WTC11 (cell line): ENCODE measurements around the gene MSI2. TPM values are rescaled to one million over a fixed set of nuclear protein-coding genes. Genes with fewer than 3 reads are reported as not detected.

Source experiments
- ATAC-seq: fragments of 200-7000 bp; cut with Tn5 transposase; 2 replicates; pipeline ENCODE4 v1.10.0; 2021; ENCODE audit warnings: mild to moderate bottlenecking, moderate library complexity
- CTCF ChIA-PET: fragments of 300-600 bp; sonication (Branson Sonifier 250); formaldehyde crosslinking; loops from one replicate; lab custom pipeline; 2021; ENCODE audit warnings: antibody characterized with exemption; lab: Charles Lee
- POLR2A ChIA-PET: fragments of 350-600 bp; sonication (Branson Sonifier 250); formaldehyde crosslinking; loops from one replicate; lab custom pipeline; 2021; ENCODE audit warnings: antibody characterized with exemption; lab: Charles Lee
- DNase-seq: peaks from one replicate; pipeline ENCODE4 v3.0.0; 2021; ENCODE audit warnings: low spot score
- H3K27ac Mint-ChIP-seq: 2 replicates; pipeline ENCODE4 v1.8.0; 2021; ENCODE audit warnings: mixed read lengths
- H3K27me3 Mint-ChIP-seq: 2 replicates; pipeline ENCODE4 v1.8.0; 2021; ENCODE audit warnings: low read depth, mild to moderate bottlenecking, moderate library complexity, mixed read lengths
- H3K36me3 Mint-ChIP-seq: 2 replicates; pipeline ENCODE4 v1.8.0; 2021; ENCODE audit warnings: mixed read lengths
- H3K4me1 Mint-ChIP-seq: 2 replicates; pipeline ENCODE4 v1.8.0; 2022; ENCODE audit warnings: mixed read lengths
- H3K4me3 Mint-ChIP-seq: 2 replicates; pipeline ENCODE4 v1.8.0; 2021; ENCODE audit warnings: mild to moderate bottlenecking, moderate library complexity, mixed read lengths
- H3K9me3 Mint-ChIP-seq: 2 replicates; pipeline ENCODE4 v1.8.0; 2021; ENCODE audit warnings: mixed read lengths
- ATF1 ChIP-seq: sonication (generic); formaldehyde crosslinking; IDR thresholded peaks from 2 replicates; pipeline ENCODE4 v1.8.1; 2023; ENCODE audit warnings: mild to moderate bottlenecking, moderate library complexity, missing genetic modification reagents
- ATF2 ChIP-seq: sonication (generic); formaldehyde crosslinking; IDR thresholded peaks from 2 replicates; pipeline ENCODE4 v1.8.1; 2022; ENCODE audit warnings: low read depth, missing genetic modification reagents, borderline replicate concordance
- CREB1 ChIP-seq: sonication (generic); formaldehyde crosslinking; IDR thresholded peaks from 2 replicates; pipeline ENCODE4 v1.8.0; 2023; ENCODE audit warnings: mild to moderate bottlenecking, missing genetic modification reagents
- CREM ChIP-seq: sonication (generic); formaldehyde crosslinking; IDR thresholded peaks from 2 replicates; pipeline ENCODE4 v1.8.1; 2022; ENCODE audit warnings: mild to moderate bottlenecking, missing genetic modification reagents, moderate library complexity
- E2F4 ChIP-seq: sonication (generic); formaldehyde crosslinking; IDR thresholded peaks from 2 replicates; pipeline ENCODE4 v1.8.1; 2022; ENCODE audit warnings: low read depth, mild to moderate bottlenecking, moderate library complexity, missing genetic modification reagents, borderline replicate concordance
- E2F5 ChIP-seq: sonication (generic); formaldehyde crosslinking; IDR thresholded peaks from 2 replicates; pipeline ENCODE4 v1.8.1; 2022; ENCODE audit warnings: mild to moderate bottlenecking, moderate library complexity, missing genetic modification reagents
- ESRRA ChIP-seq: sonication (generic); formaldehyde crosslinking; IDR thresholded peaks from 2 replicates; pipeline ENCODE4 v1.8.1; 2022; ENCODE audit warnings: mild to moderate bottlenecking, missing genetic modification reagents, borderline replicate concordance
- FOXK1 ChIP-seq: sonication (generic); formaldehyde crosslinking; IDR thresholded peaks from 2 replicates; pipeline ENCODE4 v1.8.0; 2022; ENCODE audit warnings: mild to moderate bottlenecking, moderate library complexity, missing genetic modification reagents
- FOXP1 ChIP-seq: sonication (generic); formaldehyde crosslinking; IDR thresholded peaks from 2 replicates; pipeline ENCODE4 v1.8.0; 2022; ENCODE audit warnings: missing genetic modification reagents, mild to moderate bottlenecking, moderate library complexity, borderline replicate concordance
- KAT7 ChIP-seq: sonication (generic); formaldehyde crosslinking; IDR thresholded peaks from 2 replicates; pipeline ENCODE4 v1.8.1; 2023; ENCODE audit warnings: missing genetic modification reagents, mild to moderate bottlenecking, borderline replicate concordance
- NFATC4 ChIP-seq: fragments of 250-450 bp; sonication (Bioruptor Pico); IDR thresholded peaks from 2 replicates; pipeline ENCODE4 v1.9.0; 2021; ENCODE audit warnings: mild to moderate bottlenecking
- NR2C2 ChIP-seq: sonication (generic); formaldehyde crosslinking; IDR thresholded peaks from 2 replicates; pipeline ENCODE4 v1.8.0; 2022; ENCODE audit warnings: mild to moderate bottlenecking, missing genetic modification reagents
- RORB ChIP-seq: fragments of 250-450 bp; sonication (Bioruptor Pico); IDR thresholded peaks from 2 replicates; pipeline ENCODE4 v1.9.0; 2021; ENCODE audit warnings: mild to moderate bottlenecking
- STAT6 ChIP-seq: sonication (generic); formaldehyde crosslinking; conservative IDR thresholded peaks from 2 replicates; pipeline ENCODE4 v1.8.1; 2023; ENCODE audit warnings: mild to moderate bottlenecking, low read depth, missing genetic modification reagents, moderate library complexity
- USF1 ChIP-seq: sonication (generic); formaldehyde crosslinking; IDR thresholded peaks from 2 replicates; pipeline ENCODE4 v1.8.0; 2022; ENCODE audit warnings: mild to moderate bottlenecking, missing genetic modification reagents
- ZNF263 ChIP-seq: sonication (generic); formaldehyde crosslinking; IDR thresholded peaks from 2 replicates; pipeline ENCODE4 v1.8.1; 2022; ENCODE audit warnings: low read depth, mild to moderate bottlenecking, moderate library complexity, missing genetic modification reagents
- ZNF512 ChIP-seq: sonication (generic); formaldehyde crosslinking; IDR thresholded peaks from 2 replicates; pipeline ENCODE4 v1.8.1; 2022; ENCODE audit warnings: missing genetic modification reagents, borderline replicate concordance
- total RNA-seq: library from RNA; stranded (reverse); gene quantifications from 3 replicates; pipeline ENCODE4 v1.2.3, GENCODE V29; 2021
- TF ChIP-seq, protein P1 (sequence below): fragments of 250-450 bp; sonication (Bioruptor Pico); IDR thresholded peaks from 2 replicates; pipeline ENCODE4 v1.9.0; 2021; ENCODE audit warnings: mild to moderate bottlenecking
- TF ChIP-seq, protein P2 (sequence below): sonication (generic); formaldehyde crosslinking; IDR thresholded peaks from 2 replicates; pipeline ENCODE4 v1.8.0; 2022; ENCODE audit warnings: mild to moderate bottlenecking, missing genetic modification reagents

The MSI2 gene
- total RNA-seq, 1 experiment from 2014 or later, result 82.1 TPM

GRCh38 chr17:57566721-57567120 lies 310.4 kb downstream of the MSI2 start:
- Mint-ChIP-seq H3K27me3 (no peaks in the 10 kb centered on the region), H3K27ac (no peak overlapping the region), H3K36me3 (no peaks in the 10 kb centered on the region), H3K4me3 (no peak overlapping the region), H3K9me3 (no peaks in the 10 kb centered on the region), H3K4me1 (peaks cover 14% of the 10 kb centered on the region)
- no peak for DNase-seq
- ChIA-PET POLR2A (no interaction called here), CTCF (interaction anchor here (1.4 kb wide), 1 partner anchor 14 kb away, joined by 5 read pairs; no protein-coding TSS in a partner anchor)
- no peak for ATAC-seq
- TF ChIP-seq STAT6 (CRISPR knock-in tag) (no peak), FOXP1 (CRISPR knock-in tag) (no peak), ESRRA (CRISPR knock-in tag) (no peak), FOXK1 (CRISPR knock-in tag) (no peak), USF1 (CRISPR knock-in tag) (no peak), CREB1 (CRISPR knock-in tag) (no peak), NR2C2 (no peak), ATF1 (CRISPR knock-in tag) (no peak), ZNF263 (CRISPR knock-in tag) (no peak), RORB (CRISPR knock-in tag) (no peak), CREM (CRISPR knock-in tag) (no peak), ZNF512 (CRISPR knock-in tag) (no peak), KAT7 (CRISPR knock-in tag) (no peak)
- TF ChIP-seq, protein P1, sequence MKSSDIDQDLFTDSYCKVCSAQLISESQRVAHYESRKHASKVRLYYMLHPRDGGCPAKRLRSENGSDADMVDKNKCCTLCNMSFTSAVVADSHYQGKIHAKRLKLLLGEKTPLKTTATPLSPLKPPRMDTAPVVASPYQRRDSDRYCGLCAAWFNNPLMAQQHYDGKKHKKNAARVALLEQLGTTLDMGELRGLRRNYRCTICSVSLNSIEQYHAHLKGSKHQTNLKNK (CRISPR knock-in tag), result no peak
- TF ChIP-seq, protein P2, sequence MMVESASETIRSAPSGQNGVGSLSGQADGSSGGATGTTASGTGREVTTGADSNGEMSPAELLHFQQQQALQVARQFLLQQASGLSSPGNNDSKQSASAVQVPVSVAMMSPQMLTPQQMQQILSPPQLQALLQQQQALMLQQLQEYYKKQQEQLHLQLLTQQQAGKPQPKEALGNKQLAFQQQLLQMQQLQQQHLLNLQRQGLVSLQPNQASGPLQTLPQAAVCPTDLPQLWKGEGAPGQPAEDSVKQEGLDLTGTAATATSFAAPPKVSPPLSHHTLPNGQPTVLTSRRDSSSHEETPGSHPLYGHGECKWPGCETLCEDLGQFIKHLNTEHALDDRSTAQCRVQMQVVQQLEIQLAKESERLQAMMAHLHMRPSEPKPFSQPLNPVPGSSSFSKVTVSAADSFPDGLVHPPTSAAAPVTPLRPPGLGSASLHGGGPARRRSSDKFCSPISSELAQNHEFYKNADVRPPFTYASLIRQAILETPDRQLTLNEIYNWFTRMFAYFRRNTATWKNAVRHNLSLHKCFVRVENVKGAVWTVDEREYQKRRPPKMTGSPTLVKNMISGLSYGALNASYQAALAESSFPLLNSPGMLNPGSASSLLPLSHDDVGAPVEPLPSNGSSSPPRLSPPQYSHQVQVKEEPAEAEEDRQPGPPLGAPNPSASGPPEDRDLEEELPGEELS (CRISPR knock-in tag), result no peak

- peaks cover 14% of the 10 kb centered on the region for H3K4me1 Mint-ChIP-seq
- H3K27me3 Mint-ChIP-seq, result no peaks in the 10 kb centered on the region
- no peak overlapping the region for H3K27ac Mint-ChIP-seq
- DNase-seq (no peak), ATAC-seq (no peak)
- H3K4me3 Mint-ChIP-seq, result no peak overlapping the region
- H3K9me3 Mint-ChIP-seq, result no peaks in the 10 kb centered on the region
- no peak for TF ChIP-seq ATF2
- TF ChIP-seq KAT7 (CRISPR knock-in tag), result no peak
- no peak for TF ChIP-seq E2F4 (CRISPR knock-in tag)
- TF ChIP-seq E2F5 (CRISPR knock-in tag), result no peak
- TF ChIP-seq NFATC4 (CRISPR knock-in tag), result no peak
- no peaks in the 10 kb centered on the region for H3K36me3 Mint-ChIP-seq
- POLR2A ChIA-PET, result no interaction called here
- CTCF ChIA-PET, result no interaction called here
Measured at GRCh38 chr17:57567251-57567650, 310.9 kb downstream of the MSI2 start.
